ENCODE data around the gene UGT1A6. TPM values are rescaled to one million over a fixed set of nuclear protein-coding genes. Genes with fewer than 3 reads are reported as not detected.
A peak's percentile ranks its signal among the peaks of the same experiment; 100 is the strongest.

UGT1A6 gene
- total and polyA plus RNA-seq, 2 of the 13 experiments (the other 11 are each of a cell fraction or from before 2014, with no cell fraction given), result 0.25 TPM; not detected in 1

DNA sequence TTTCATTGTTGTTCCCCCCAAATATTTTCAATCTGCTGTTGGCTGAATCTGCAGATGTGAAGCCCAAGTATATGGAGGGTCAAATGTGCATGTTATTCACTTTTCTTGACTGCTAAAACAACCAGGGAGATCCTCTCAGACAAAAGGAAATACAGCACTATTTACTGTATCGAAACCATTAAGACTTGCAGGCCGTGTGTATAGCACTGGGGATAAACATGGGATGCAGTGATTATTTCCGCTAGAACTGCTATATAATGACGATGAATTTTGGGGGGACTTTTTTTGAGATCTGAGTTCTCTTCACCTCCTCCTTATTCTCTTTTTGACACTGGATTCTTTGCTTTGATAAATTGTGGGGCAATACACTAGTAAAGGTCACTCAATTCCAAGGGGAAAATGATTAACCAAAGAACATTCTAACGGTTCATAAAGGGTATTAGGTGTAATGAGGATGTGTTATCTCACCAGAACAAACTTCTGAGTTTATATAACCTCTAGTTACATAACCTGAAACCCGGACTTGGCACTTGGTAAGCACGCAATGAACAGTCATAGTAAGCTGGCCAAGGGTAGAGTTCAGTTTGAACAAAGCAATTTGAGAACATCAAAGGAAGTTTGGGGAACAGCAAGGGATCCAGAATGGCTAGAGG is 63.9 kb downstream of the UGT1A6 start (continued):
- TF ChIP-seq ZNF282 (IDR thresholded peaks at IDR 0.05; ENCODE audit: partially characterized antibody) (no peak), ZNF225 (CRISPR knock-in tag; IDR thresholded peaks at IDR 0.05) (no peak), ZNF614 (CRISPR knock-in tag; IDR thresholded peaks at IDR 0.05; ENCODE audit: borderline replicate concordance) (peak; percentile 89), FOXM1 (CRISPR knock-in tag; IDR thresholded peaks at IDR 0.05) (no peak), HDAC2 (CRISPR knock-in tag; IDR thresholded peaks at IDR 0.05) (peak; percentile 99), ZFYVE20 (CRISPR knock-in tag; IDR thresholded peaks at IDR 0.05; ENCODE audit: borderline replicate concordance, low read depth) (no peak), IRF2 (CRISPR knock-in tag; IDR thresholded peaks at IDR 0.05) (peak; percentile 54; the same call in 1 of the 2 replicates), ZNF12 (CRISPR knock-in tag; IDR thresholded peaks at IDR 0.05) (peak; percentile 61; the same call in 1 of the 2 replicates), HDAC1 (CRISPR knock-in tag; IDR thresholded peaks at IDR 0.05) (peak; percentile 98), FOXA1 (IDR thresholded peaks at IDR 0.05) (peak; percentile 19; the same call in 1 of the 2 replicates), FOXA1 (CRISPR knock-in tag; IDR thresholded peaks at IDR 0.05) (peak; percentile 93), BHLHE40 (IDR thresholded peaks at IDR 0.05; ENCODE audit: low read length) (peak; percentile 57; the same call in 1 of the 2 replicates), ZNF761 (CRISPR knock-in tag; conservative IDR thresholded peaks at IDR 0.05) (no peak), ZNF772 (CRISPR knock-in tag; IDR thresholded peaks at IDR 0.05) (peak; percentile 91), ZNF274 (CRISPR knock-in tag; IDR thresholded peaks at IDR 0.05) (no peak), ZNF792 (CRISPR knock-in tag; IDR thresholded peaks at IDR 0.05) (peak; percentile 66; the same call in 1 of the 2 replicates), TBX3 (IDR thresholded peaks at IDR 0.05; ENCODE audit: borderline replicate concordance) (peak; percentile 99), SIX1 (CRISPR knock-in tag; IDR thresholded peaks at IDR 0.05; ENCODE audit: borderline replicate concordance) (peak; percentile 99), MBD4 (IDR thresholded peaks at IDR 0.05; ENCODE audit: borderline replicate concordance, low read length) (peak; percentile 99), SMC3 (IDR thresholded peaks at IDR 0.05; ENCODE audit: low read length) (peak; percentile 13; the same call in 1 of the 2 replicates), TBX2 (CRISPR knock-in tag; IDR thresholded peaks at IDR 0.05; ENCODE audit: borderline replicate concordance) (peak; percentile 100)
- TF ChIP-seq, protein P1, sequence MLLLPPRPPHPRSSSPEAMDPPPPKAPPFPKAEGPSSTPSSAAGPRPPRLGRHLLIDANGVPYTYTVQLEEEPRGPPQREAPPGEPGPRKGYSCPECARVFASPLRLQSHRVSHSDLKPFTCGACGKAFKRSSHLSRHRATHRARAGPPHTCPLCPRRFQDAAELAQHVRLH (CRISPR knock-in tag; IDR thresholded peaks at IDR 0.05; ENCODE audit: borderline replicate concordance, low read depth), result no peak
- TF ChIP-seq, protein P2, sequence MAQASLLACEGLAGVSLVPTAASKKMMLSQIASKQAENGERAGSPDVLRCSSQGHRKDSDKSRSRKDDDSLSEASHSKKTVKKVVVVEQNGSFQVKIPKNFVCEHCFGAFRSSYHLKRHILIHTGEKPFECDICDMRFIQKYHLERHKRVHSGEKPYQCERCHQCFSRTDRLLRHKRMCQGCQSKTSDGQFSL (CRISPR knock-in tag; IDR thresholded peaks at IDR 0.05), result no peak
- TF ChIP-seq, protein P3, sequence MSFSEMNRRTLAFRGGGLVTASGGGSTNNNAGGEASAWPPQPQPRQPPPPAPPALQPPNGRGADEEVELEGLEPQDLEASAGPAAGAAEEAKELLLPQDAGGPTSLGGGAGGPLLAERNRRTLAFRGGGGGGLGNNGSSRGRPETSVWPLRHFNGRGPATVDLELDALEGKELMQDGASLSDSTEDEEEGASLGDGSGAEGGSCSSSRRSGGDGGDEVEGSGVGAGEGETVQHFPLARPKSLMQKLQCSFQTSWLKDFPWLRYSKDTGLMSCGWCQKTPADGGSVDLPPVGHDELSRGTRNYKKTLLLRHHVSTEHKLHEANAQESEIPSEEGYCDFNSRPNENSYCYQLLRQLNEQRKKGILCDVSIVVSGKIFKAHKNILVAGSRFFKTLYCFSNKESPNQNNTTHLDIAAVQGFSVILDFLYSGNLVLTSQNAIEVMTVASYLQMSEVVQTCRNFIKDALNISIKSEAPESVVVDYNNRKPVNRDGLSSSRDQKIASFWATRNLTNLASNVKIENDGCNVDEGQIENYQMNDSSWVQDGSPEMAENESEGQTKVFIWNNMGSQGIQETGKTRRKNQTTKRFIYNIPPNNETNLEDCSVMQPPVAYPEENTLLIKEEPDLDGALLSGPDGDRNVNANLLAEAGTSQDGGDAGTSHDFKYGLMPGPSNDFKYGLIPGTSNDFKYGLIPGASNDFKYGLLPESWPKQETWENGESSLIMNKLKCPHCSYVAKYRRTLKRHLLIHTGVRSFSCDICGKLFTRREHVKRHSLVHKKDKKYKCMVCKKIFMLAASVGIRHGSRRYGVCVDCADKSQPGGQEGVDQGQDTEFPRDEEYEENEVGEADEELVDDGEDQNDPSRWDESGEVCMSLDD (CRISPR knock-in tag; IDR thresholded peaks at IDR 0.05; ENCODE audit: borderline replicate concordance), result 0 out of 2 replicates have a peak, but pooled peaks have one; percentile 50
- TF ChIP-seq, protein P4, sequence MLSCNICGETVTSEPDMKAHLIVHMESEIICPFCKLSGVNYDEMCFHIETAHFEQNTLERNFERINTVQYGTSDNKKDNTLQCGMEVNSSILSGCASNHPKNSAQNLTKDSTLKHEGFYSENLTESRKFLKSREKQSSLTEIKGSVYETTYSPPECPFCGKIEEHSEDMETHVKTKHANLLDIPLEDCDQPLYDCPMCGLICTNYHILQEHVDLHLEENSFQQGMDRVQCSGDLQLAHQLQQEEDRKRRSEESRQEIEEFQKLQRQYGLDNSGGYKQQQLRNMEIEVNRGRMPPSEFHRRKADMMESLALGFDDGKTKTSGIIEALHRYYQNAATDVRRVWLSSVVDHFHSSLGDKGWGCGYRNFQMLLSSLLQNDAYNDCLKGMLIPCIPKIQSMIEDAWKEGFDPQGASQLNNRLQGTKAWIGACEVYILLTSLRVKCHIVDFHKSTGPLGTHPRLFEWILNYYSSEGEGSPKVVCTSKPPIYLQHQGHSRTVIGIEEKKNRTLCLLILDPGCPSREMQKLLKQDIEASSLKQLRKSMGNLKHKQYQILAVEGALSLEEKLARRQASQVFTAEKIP (CRISPR knock-in tag; IDR thresholded peaks at IDR 0.05; ENCODE audit: borderline replicate concordance), result no peak
- TF ChIP-seq, protein P5, sequence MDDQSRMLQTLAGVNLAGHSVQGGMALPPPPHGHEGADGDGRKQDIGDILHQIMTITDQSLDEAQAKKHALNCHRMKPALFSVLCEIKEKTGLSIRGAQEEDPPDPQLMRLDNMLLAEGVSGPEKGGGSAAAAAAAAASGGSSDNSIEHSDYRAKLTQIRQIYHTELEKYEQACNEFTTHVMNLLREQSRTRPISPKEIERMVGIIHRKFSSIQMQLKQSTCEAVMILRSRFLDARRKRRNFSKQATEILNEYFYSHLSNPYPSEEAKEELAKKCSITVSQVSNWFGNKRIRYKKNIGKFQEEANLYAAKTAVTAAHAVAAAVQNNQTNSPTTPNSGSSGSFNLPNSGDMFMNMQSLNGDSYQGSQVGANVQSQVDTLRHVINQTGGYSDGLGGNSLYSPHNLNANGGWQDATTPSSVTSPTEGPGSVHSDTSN (CRISPR knock-in tag; IDR thresholded peaks at IDR 0.05; ENCODE audit: borderline replicate concordance), result no peak

Data from HepG2 (cell line).